Ovary (tissue), 9 donors: ENCODE data around the gene GSTA3. TPM values are rescaled to one million over a fixed set of nuclear protein-coding genes. Genes with fewer than 3 reads are reported as not detected.
"Not testable (repeated sequence)": the region's sequence is repeated elsewhere in the genome, so short reads cannot be mapped to it uniquely, and the experiment has no call there.

Experiments used
- DNase-seq, 5 donors: peaks; one replicate each; pipeline ENCODE4 v3.0.0-alpha.2; 2019 to 2020
- H3K27ac ChIP-seq, 2 donors: fragments of 200-600 bp; one replicate each; pipeline versions ENCODE4 v1.5.1 to v1.8.0; 2019 to 2022
- H3K27me3 ChIP-seq: fragments of 200-600 bp; one replicate; pipeline ENCODE4 v1.8.0; 2022
- H3K36me3 ChIP-seq: fragments of 200-600 bp; sonication (generic); one replicate; pipeline ENCODE4 v1.5.1; 2019
- H3K4me1 ChIP-seq: one replicate; pipeline ENCODE4 v1.8.1; 2013; ENCODE audit warnings: mild to moderate bottlenecking, moderate library complexity; ENCODE audit not compliant: insufficient read depth
- H3K4me3 ChIP-seq: fragments of 200-600 bp; sonication (generic); one replicate; pipeline ENCODE4 v1.5.1; 2017
- H3K9me3 ChIP-seq, 2 donors: fragments of 200-600 bp in 1 of 2; sonication (generic) in 1 of 2; one replicate each; pipeline versions ENCODE4 v1.5.1 to v1.8.1; 2013 to 2019; ENCODE audit warnings: mild to moderate bottlenecking in 1 of 2, moderate library complexity in 1 of 2
- EP300 ChIP-seq: sonication (generic); formaldehyde crosslinking; IDR thresholded peaks from one replicate; pipeline ENCODE4 v1.6.1; 2017; ENCODE audit warnings: antibody characterized with exemption
- POLR2A ChIP-seq: fragments of 450-650 bp; IDR thresholded peaks from one replicate; pipeline ENCODE4 v1.6.1; 2017; ENCODE audit warnings: antibody characterized with exemption, mild to moderate bottlenecking, moderate library complexity
- WGBS, 3 donors: extraction: QIAGEN DNeasy Blood & Tissue Kit in 1 of 3; methylation state at CpG; one replicate each; pipeline versions ENCODE4 v1.1.5 to v1.1.7; 2013 to 2017; 5-methylcytosine and 5-hydroxymethylcytosine counted together
- intact Hi-C, 4 donors: fragments of 100-400 bp; cut with DNase I; formaldehyde crosslinking; loops; one replicate each; pipeline versions ENCODE4 v1.11.0 to v1.15.1; 2022 to 2023
- polyA plus RNA-seq, 2 donors: library from polyadenylated mRNA; stranded (reverse); fragments of 200-250 nt in 1 of 2; fragments of 350-450 nt in 1 of 2; fragmentation: Illumina TruSeq in 1 of 2; extraction: RNeasy Lipid Tissue Mini Kit (QIAGEN cat#74804) in 1 of 2; gene quantifications; one replicate each; pipeline ENCODE4 v1.2.3, GENCODE V29; 2013 to 2014
- total RNA-seq, 7 donors: library from RNA; depleted of rRNA in 2 of 7; stranded (reverse); fragments of >200 nt in 2 of 7; fragmentation: NEBNext Ultra II Directional in 3 of 7; extraction: Animal tissue kit (Norgen Biotek cat#: 25700) in 3 of 7; gene quantifications; one replicate each; pipeline versions ENCODE4 v1.1.0 to v1.2.4, GENCODE V29; 2016 to 2023
- TF ChIP-seq, protein P1 (sequence below), 3 donors: fragments of 450-650 bp in 2 of 3; fragments of 200-600 bp in 1 of 3; IDR thresholded peaks; one replicate each; pipeline versions ENCODE4 v1.5.1 to v1.8.0; 2016 to 2022; ENCODE audit warnings: antibody characterized with exemption in 3 of 3, mild to moderate bottlenecking in 1 of 3
- donor health status: DM: no; HTN: no; CAD: no; lungs with moderate emphysema.
- donor health status: DM: no; HTN: no; CAD: no.
- donor health status: Bipolar disorder and iron deficiency.
- donor health status: DM: yes; HTN: yes; CAD: no.
- donor health status: DM: no; HTN: no; CAD: no.
- donor health status: DM: yes; HTN: yes; CAD: no.

The GSTA3 gene
- total and polyA plus RNA-seq, 9 donors: 0.61 to 22.1 (median 1.7) TPM; not detected in 3

DNA sequence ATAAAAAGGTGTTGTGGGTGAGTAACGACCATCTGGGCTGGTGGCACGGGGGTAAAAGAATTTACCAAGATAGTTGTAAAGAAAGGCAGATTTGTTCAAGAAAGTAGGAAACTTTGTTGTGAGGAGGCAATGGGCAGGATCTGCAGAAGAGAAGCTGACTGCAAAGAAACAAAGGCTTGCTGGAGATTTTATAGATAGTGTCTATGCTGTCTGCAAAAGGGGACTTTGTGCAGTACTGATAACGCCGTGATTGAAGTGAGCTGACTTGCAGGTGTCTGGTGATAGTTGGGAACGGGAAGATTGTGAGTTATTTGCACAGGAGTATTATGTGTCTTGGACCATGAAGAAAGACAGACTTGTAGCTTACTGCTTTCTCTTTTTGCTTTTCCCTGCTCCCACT lies 36.8 kb upstream of the GSTA3 start:
- no peak for TF ChIP-seq POLR2A
- TF ChIP-seq, protein P1, sequence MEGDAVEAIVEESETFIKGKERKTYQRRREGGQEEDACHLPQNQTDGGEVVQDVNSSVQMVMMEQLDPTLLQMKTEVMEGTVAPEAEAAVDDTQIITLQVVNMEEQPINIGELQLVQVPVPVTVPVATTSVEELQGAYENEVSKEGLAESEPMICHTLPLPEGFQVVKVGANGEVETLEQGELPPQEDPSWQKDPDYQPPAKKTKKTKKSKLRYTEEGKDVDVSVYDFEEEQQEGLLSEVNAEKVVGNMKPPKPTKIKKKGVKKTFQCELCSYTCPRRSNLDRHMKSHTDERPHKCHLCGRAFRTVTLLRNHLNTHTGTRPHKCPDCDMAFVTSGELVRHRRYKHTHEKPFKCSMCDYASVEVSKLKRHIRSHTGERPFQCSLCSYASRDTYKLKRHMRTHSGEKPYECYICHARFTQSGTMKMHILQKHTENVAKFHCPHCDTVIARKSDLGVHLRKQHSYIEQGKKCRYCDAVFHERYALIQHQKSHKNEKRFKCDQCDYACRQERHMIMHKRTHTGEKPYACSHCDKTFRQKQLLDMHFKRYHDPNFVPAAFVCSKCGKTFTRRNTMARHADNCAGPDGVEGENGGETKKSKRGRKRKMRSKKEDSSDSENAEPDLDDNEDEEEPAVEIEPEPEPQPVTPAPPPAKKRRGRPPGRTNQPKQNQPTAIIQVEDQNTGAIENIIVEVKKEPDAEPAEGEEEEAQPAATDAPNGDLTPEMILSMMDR (IDR thresholded peaks at IDR 0.05): no peak
- TF ChIP-seq EP300: no peak
- Histone ChIP-seq H3K36me3 (no peaks in the 10 kb centered on the region), H3K27me3 (no peaks in the 10 kb centered on the region), H3K4me1 (no peaks in the 10 kb centered on the region), H3K9me3 (no peaks in the 10 kb centered on the region), H3K4me3 (no peak overlapping the region), H3K27ac (no peak overlapping the region)
- WGBS, 3 donors: 24 to 29% (median 27%) methylated on average over 5 of the region's 5 CpGs
- intact Hi-C loops: no loop called here
- DNase-seq: no peak

DNA sequence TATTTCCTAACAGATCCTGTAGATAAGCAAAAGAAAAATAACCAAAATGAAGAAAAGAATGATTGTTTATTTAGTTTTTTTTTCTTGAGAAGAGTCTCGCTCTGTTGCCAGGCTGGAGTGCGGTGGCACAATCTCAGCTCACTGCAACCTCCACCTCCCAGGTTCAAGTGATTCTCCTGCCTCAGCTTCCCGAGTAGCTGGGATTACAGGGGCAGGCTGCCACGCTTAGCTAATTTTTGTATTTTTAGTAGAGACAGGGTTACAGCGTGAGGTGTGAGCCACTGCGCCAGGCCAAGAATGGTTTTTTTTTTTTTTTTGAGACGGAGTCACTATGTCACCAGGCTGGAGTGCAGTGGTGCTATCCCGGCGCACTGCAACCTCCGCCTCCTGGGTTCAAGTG lies 33.3 kb upstream of the GSTA3 start:
- H3K27me3 ChIP-seq, DNase-seq, H3K4me1 ChIP-seq, intact Hi-C loops, H3K4me3 ChIP-seq, H3K27ac ChIP-seq, H3K9me3 ChIP-seq, H3K36me3 ChIP-seq: not testable (repeated sequence)
- WGBS, 3 donors: 90 to 91% (median 90%) methylated on average over 10 of the region's 10 CpGs

DNA sequence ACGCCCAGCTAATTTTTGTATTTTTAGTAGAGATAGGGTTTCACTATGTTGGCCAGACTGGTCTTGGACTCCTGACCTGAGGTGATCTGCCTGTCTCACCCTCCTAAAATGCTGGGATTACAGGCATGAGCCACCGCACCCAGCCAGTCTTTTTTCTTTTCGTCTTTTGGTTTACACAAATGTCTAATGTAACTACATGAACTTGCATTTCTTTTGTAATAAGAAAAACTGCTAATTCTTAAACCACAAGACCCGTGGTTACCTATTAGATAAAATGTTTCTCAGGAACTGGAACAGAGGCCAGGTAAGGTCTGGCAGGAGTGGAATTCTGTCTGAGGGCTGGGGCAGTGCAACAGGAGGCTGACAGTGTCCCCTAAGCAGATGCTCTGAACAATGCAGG lies 32.7 kb upstream of the GSTA3 start:
- Histone ChIP-seq H3K27me3 (no peaks in the 10 kb centered on the region), H3K4me1 (no peaks in the 10 kb centered on the region), H3K36me3 (no peaks in the 10 kb centered on the region), H3K4me3 (no peak overlapping the region), H3K9me3 (no peaks in the 10 kb centered on the region), H3K27ac (no peak overlapping the region)
- intact Hi-C loops: no loop called here
- TF ChIP-seq, protein P1 (IDR thresholded peaks at IDR 0.05): no peak
- no peak for TF ChIP-seq EP300
- no peak for TF ChIP-seq POLR2A
- no peak for DNase-seq
- WGBS, 3 donors: 81 to 82% (median 82%) methylated on average over 4 of the region's 4 CpGs

DNA sequence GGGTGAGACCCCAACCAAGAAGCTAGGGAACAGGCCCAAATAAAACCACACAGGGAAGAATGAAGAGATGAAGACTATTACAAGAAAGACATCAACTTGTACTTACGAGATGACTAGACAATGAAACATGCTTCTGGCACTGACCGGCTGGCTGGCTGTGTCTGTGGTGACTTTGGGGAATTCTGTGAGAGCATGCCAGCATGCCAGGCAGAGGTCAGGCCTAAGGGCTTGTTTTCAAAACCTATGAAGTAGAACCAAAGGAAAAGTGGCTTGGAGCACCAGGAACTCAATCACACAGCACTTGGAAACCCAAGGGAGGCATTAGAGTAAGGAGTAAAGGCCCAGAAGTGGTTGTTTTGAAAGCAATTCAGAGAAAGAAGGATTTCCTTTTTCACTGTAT lies 28.4 kb upstream of the GSTA3 start:
- no peak for TF ChIP-seq POLR2A
- no peak for TF ChIP-seq EP300
- TF ChIP-seq, protein P1 (IDR thresholded peaks at IDR 0.05): no peak
- Histone ChIP-seq H3K27ac (no peak overlapping the region), H3K36me3 (no peaks in the 10 kb centered on the region), H3K9me3 (no peaks in the 10 kb centered on the region), H3K4me1 (no peaks in the 10 kb centered on the region), H3K4me3 (no peak overlapping the region), H3K27me3 (no peaks in the 10 kb centered on the region)
- intact Hi-C loops: loop anchor here in 1 of 4 donors (10.0 kb wide), 1 partner anchor 1867 kb away; no protein-coding TSS in a partner anchor
- no peak for DNase-seq
- WGBS, 3 donors: 75 to 85% (median 77%) methylated on average over 2 of the region's 2 CpGs

DNA sequence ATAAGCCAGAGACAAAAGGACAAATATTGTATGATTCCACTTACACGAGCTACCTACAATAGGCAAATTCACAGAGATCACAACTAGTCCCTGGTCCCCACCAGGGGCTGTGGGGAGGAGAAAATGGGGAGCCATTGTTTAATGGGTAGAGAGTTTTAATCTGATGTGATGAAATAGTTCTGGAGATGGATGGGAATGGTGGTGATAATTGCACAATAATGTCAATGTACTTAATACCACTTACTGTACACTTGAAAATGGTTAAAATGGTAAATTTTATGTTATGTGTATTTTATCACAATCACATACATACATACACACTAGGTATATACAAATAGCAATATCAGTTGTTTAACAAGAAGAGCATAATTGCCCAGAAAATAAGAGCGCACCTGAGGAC lies 24.3 kb upstream of the GSTA3 start:
- no peak for TF ChIP-seq EP300
- TF ChIP-seq POLR2A: no peak
- TF ChIP-seq, protein P1 (IDR thresholded peaks at IDR 0.05): no peak
- H3K27me3 ChIP-seq: no peaks in the 10 kb centered on the region
- H3K27ac ChIP-seq: no peak overlapping the region
- intact Hi-C loops: loop anchor here in 1 of 4 donors (10.0 kb wide), 1 partner anchor 1871 kb away; no protein-coding TSS in a partner anchor
- H3K36me3 ChIP-seq: no peaks in the 10 kb centered on the region
- no peaks in the 10 kb centered on the region for H3K9me3 ChIP-seq
- 84 to 93% (median 92%) methylated on average over 2 of the region's 2 CpGs for WGBS, 3 donors
- H3K4me3 ChIP-seq: no peak overlapping the region
- H3K4me1 ChIP-seq: no peaks in the 10 kb centered on the region
- no peak for DNase-seq
